ENCODE measurements around the gene CFLAR. TPM values are rescaled to one million over a fixed set of nuclear protein-coding genes. Genes with fewer than 3 reads are reported as not detected.

CFLAR gene
- total and polyA plus RNA-seq, 2 donors from 2014 or later, result 47.2 to 263 TPM

- Histone ChIP-seq H3K4me1 (ENCODE audit: control insufficient read depth in 2 of 3, insufficient read depth in 2 of 3, low read depth in 1 of 3, low read length in 3 of 3) (peaks cover 0 to 7% (median 0%) of the 10 kb centered on the region in 3 donors), H3K27ac (ENCODE audit: low read depth in 2 of 2, low read length in 2 of 2) (no peak overlapping the region), H3K9ac (ENCODE audit: low read length in 3 of 3) (no peak overlapping the region), H3K9me3 (ENCODE audit: control insufficient read depth in 2 of 3, insufficient read depth in 1 of 3, low read length in 3 of 3) (no peaks in the 10 kb centered on the region), H3K36me3 (ENCODE audit: control insufficient read depth in 2 of 3, insufficient read depth in 3 of 3, low read length in 3 of 3) (peaks cover 0 to 2% (median 0%) of the 10 kb centered on the region in 3 donors), H3K27me3 (ENCODE audit: control insufficient read depth, insufficient read depth, low read length) (no peaks in the 10 kb centered on the region), H3K4me3 (ENCODE audit: low read length in 3 of 3) (no peak overlapping the region)
- DNase-seq (no peak), FAIRE-seq (no peak)
- intact Hi-C loops (cut with DNase I), result no loop called here
- TF ChIP-seq CTCF (IDR thresholded peaks at IDR 0.05; ENCODE audit: borderline replicate concordance, extremely low read depth, insufficient read depth), result no peak
Observed at GRCh38 chr2:201185863-201186262, 69.9 kb downstream of the CFLAR start.

GRCh38 chr2:201186982-201187381, 71.0 kb downstream of the CFLAR start:
- H3K4me3 ChIP-seq (ENCODE audit: low read length in 3 of 3), result no peak overlapping the region
- DNase-seq (no peak), FAIRE-seq (no peak)
- H3K9ac ChIP-seq (ENCODE audit: low read length in 3 of 3), result no peak overlapping the region
- H3K27me3 ChIP-seq (ENCODE audit: control insufficient read depth, insufficient read depth, low read length), result no peaks in the 10 kb centered on the region
- intact Hi-C loops (cut with DNase I), result no loop called here
- H3K9me3 ChIP-seq (ENCODE audit: control insufficient read depth in 2 of 3, insufficient read depth in 1 of 3, low read length in 3 of 3), result no peaks in the 10 kb centered on the region
- no peak overlapping the region for H3K27ac ChIP-seq (ENCODE audit: low read depth in 2 of 2, low read length in 2 of 2)
- H3K36me3 ChIP-seq (ENCODE audit: control insufficient read depth in 2 of 3, insufficient read depth in 3 of 3, low read length in 3 of 3), result peaks cover 0 to 2% (median 0%) of the 10 kb centered on the region in 3 donors
- peaks cover 0 to 7% (median 0%) of the 10 kb centered on the region in 3 donors for H3K4me1 ChIP-seq (ENCODE audit: control insufficient read depth in 2 of 3, insufficient read depth in 2 of 3, low read depth in 1 of 3, low read length in 3 of 3)
- TF ChIP-seq CTCF (IDR thresholded peaks at IDR 0.05; ENCODE audit: borderline replicate concordance, extremely low read depth, insufficient read depth), result no peak

GRCh38 chr2:201188449-201188848, 72.5 kb downstream of the CFLAR start:
- peaks cover 0 to 2% (median 0%) of the 10 kb centered on the region in 3 donors for H3K36me3 ChIP-seq (ENCODE audit: control insufficient read depth in 2 of 3, insufficient read depth in 3 of 3, low read length in 3 of 3)
- FAIRE-seq, result no peak
- H3K27me3 ChIP-seq (ENCODE audit: control insufficient read depth, insufficient read depth, low read length), result no peaks in the 10 kb centered on the region
- no peak for TF ChIP-seq CTCF (IDR thresholded peaks at IDR 0.05; ENCODE audit: borderline replicate concordance, extremely low read depth, insufficient read depth)
- no peak for DNase-seq
- H3K9ac ChIP-seq (ENCODE audit: low read length in 3 of 3), result no peak overlapping the region
- no peak overlapping the region for H3K27ac ChIP-seq (ENCODE audit: low read depth in 2 of 2, low read length in 2 of 2)
- intact Hi-C loops (cut with DNase I), result no loop called here
- peaks cover 0 to 7% (median 0%) of the 10 kb centered on the region in 3 donors for H3K4me1 ChIP-seq (ENCODE audit: control insufficient read depth in 2 of 3, insufficient read depth in 2 of 3, low read depth in 1 of 3, low read length in 3 of 3)
- H3K4me3 ChIP-seq (ENCODE audit: low read length in 3 of 3), result no peak overlapping the region
- no peaks in the 10 kb centered on the region for H3K9me3 ChIP-seq (ENCODE audit: control insufficient read depth in 2 of 3, insufficient read depth in 1 of 3, low read length in 3 of 3)
